ENCODE results near the gene ERCC6L.
"Not testable (repeated sequence)": the region's sequence is repeated elsewhere in the genome, so short reads cannot be mapped to it uniquely, and the experiment has no call there.

ERCC6L gene

DNA sequence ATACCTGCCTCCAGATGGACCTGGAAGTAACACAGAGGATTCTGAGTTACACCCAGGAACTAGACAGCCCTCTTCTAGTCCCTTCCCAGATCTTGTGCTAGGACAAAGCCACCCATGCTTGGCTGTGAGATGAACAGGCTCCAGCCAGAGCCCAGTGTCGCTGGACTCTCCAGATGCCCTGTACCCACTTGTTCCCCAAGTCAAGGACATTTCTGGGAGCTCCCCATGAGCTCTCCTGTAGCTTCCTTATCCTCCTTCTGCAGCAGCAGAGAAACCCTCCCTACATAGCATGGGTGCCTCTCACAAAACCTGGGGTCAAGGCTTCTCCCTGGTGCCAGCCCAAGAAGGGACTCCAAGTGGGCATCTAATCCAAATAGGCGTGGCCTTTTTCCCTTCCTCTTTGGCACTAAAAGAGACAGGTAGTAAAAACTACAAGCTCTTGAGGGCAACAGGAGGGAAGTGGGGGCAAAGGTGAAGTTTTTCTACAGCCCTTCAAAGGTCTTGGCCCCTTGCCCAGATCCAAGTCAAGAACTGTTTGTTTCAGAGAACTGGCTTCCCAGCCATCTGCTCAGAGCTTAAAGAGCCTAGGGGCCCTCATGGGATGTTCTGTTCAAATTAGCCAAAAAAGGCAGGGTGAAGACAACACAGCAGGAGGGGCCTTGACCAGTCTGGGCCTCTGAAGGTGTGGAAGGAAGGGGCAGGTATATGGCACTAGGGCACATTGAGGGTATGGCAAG is 8.5 kb upstream of the ERCC6L start:
- no peak for FAIRE-seq
- no peak for DNase-seq (ENCODE audit: low spot score)

DNA sequence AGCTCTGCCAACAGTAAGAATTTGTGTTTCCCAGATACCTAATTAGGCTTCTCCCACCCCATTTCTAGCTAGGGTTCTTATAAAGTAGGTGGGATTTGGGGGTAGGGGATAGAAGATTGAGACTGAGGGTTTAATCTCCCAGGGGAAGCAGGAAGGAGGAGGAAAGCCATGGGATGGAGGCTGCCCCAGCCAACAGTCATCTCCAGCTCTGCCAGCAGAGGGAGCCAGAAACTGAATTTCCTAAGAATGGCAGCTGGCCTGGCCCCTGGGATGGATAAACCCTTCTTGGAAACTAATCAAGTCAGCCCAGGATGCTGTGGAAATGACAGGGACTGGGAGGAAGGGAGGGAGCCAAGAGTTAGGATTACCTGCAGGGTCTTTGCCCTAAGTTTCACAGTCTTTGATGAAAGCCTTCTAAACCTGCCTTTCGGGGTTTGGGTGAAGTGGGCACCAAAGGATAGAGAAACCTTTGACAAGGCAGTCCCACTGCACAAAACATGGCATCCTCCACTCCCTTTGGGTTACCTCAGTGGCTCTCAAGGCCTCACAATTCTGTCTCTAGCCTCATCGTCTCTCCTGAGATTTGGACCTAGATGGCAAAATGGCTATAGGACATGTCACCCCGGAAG is 6.7 kb upstream of the ERCC6L start:
- DNase-seq (ENCODE audit: low spot score) (peak; percentile 67), FAIRE-seq (no peak)

DNA sequence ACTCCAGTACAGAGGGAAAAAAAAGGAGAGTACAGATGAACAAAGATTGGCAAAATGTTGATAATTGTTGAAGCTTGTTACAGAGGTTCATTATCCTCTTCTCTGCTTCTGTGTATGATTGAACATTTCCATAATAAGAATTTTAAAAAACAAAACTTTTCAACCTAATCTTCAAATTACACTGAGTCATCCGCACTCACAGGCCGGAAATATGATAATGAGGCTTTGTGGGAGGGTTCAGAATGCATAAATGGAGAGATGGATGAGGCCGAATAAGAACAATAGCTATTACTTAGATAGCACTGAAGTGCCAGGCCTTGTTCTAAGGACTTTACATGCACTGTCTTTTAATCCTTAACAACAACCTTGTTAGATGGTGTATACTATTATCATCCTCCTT is 4.6 kb upstream of the ERCC6L start:
- no peak for DNase-seq (ENCODE audit: low spot score)

DNA sequence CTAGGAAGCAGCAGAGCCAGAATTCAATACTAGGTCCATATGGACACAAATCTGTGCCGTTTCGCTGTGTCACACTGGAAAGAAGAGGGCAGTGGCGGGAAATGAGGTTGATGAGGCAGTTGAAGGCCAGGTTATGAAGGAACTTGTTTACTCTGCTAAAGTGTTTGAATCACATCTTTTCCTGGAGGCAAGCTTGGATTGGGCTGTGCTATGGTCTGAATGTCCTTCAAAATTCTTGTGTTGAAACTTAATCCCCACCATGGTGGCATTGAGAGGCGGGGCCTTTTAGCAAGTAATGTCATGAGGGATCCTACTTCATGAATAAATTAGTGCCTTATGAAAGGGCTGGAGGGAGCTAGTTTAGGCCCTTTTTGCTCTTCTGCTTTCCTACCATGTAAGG is 2.1 kb upstream of the ERCC6L start:
- DNase-seq (ENCODE audit: low spot score) (no peak), FAIRE-seq (no peak)

More for the DNA sequence above, 4.6 kb upstream of the ERCC6L start:
- FAIRE-seq, result no peak

DNA sequence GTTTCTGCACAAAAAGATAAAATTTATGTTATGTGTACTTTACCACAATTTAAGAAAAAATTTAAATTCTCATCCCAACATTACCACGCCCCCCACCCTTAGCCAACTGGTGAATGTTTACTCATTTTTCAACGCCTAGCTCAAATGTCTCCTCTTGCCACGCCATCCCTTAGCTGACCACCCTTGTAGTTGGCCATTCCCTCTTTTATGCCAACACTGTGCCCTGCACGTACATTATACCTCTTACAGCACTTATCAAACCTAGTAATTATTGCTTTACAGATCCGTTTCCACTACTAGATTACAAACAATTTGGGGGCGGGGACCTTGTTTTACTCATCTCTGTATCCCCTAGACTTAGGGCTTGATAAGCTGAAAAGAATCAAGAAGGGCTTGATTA is 644 bp downstream of the ERCC6L start:
- DNase-seq (ENCODE audit: low spot score) (no peak), FAIRE-seq (no peak)

DNA sequence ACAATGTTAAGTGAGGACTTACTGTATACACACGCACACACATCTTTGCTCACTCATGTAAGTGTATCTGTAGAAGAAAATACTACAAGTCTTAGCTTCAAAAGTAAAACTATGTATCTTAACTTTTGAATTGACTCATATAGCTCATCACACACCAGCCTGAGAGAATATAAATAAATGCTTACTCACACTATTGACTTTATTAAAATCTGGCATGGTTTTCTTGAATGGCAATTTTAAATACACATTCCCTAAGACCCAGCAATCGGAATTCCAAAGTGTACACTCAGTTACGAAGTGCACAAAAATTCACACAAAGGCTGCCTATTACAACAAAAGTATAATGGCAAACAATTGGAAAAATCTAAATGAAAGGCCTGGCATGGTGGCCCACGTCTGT is 2.0 kb downstream of the ERCC6L start:
- DNase-seq (ENCODE audit: low spot score), result no peak
- no peak for FAIRE-seq

DNA sequence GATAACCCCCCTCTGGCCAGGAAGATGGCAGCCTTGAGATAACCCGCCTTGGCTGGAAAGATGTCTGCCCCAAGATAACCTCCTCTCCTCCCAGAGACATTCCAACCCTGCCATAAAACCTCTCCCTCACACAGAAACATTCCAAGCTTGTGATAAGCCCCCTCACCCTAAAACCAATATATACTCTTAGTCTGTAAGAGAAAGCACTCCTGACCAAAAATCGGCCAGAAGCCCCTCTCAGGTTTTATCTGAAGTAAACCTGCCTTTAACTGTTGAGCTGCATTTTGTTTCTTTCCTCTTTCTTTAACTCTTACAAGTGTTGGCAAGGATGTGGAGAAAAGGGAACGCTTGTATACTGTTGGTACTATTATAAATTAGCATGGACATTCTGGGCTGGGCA is 8.5 kb downstream of the ERCC6L start:
- DNase-seq (ENCODE audit: low spot score), result no peak
- no peak for FAIRE-seq

DNA sequence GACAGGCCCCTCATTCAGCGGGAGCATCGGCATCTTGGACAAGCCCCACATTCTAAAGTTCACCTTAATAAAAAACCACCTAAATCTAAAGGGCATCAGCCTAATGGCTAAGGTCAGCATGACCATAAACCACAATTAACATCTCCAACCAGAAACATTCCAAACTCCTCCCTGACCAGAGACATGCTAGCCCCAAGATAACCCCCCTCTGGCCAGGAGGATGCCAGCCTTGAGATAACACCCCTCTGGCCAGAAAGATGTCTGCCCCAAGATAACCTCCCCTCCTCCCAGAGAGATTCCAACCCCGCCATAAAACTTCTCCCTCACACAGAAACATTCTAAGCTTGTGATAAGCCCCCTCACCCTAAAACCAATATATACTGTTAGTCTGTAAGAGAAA is 18.5 kb downstream of the ERCC6L start:
- not testable (repeated sequence) for DNase-seq (ENCODE audit: low spot score); FAIRE-seq

DNA sequence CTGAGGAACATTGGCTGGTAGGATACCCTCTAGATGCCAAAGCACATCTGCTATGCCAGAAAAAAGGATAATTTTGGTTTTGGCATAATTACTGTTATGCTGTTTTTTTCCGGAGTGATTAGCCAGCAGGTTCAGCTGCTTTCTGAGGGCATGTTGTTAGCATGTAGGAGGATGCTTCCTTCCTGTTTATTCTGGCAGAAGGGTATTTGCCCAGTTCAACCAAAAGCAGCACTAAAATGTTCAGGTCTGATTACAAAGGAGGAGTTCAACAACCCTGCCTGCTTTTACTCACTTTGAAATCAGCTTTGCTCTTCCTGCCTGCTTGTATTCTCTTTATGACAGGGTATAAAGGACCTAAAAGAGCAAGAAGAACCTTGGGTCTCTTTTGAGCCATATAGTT is 21.9 kb downstream of the ERCC6L start:
- no peak for DNase-seq (ENCODE audit: low spot score)
- FAIRE-seq, result no peak

DNA sequence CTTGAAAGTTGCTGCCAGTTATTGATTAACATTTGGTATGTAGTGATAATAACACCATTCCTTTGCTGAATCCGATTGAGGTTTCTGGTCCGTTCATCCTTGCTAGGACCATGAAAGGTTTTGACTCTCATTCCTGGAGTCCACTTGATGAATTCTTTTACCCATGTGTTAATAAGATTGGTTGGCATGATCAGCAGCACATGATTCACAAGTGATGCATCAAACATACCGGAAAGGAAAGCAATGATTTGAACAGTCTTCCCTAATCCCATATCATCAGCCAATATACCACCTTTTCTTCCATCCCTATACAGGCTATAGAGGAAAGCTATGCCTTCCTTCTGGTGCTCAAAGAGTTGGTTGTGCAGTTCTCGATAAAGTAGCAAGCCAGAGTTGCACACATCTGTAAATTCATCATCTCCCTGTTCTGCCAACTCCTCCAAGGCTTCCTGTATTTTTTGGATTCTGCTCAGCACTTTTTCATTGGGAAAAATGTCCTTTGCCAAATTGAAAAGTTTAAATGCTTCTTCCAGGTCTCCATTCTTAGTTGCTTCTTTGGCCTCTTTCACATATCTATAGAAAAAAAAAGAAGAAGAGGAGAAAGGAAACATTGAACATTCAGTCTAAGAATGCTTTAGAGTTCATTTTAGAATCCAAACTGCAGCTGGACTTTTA is 30.6 kb downstream of the ERCC6L start:
- DNase-seq (ENCODE audit: low spot score) (no peak), FAIRE-seq (no peak)

DNA sequence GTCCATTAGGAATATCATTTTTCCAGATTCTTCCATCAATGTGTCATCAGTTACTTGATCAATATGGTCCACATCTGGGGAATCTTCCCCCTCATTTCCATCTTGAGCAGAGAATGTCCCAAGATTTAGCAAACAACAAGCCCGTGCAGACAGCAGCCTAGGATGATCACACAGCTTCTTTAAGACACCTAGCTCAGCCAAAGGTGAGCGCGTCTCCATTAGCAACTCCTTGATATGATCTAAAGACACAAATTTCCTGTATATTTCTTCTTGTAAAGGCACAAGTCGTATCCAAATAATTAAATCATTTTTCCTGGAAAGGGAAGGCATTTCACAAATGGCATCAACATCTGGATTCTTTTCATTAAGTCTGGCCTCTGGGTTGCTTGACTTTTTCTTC is 31.5 kb downstream of the ERCC6L start:
- no peak for FAIRE-seq

DNA sequence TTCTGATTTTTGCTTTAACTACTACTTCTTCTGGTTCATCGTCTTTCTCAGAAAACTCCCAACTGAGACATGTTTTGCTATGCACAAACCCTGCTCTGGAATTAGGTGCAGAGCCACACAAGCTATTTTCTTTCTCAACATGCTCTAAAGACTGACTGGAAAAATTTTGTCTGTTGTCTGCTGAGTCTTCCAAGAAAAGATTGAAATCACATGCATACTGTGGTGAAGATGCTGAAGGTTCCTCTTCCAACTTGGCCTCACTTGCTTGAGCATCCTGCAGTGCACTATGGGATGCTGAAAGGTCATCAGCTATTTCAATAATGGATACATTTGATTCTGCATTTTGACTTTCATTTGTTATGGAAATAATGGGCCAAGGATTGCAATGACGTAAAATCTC is 33.1 kb downstream of the ERCC6L start:
- FAIRE-seq (no peak), DNase-seq (ENCODE audit: low spot score) (no peak)

More for the DNA sequence above, 31.5 kb downstream of the ERCC6L start:
- no peak for DNase-seq (ENCODE audit: low spot score)

DNA sequence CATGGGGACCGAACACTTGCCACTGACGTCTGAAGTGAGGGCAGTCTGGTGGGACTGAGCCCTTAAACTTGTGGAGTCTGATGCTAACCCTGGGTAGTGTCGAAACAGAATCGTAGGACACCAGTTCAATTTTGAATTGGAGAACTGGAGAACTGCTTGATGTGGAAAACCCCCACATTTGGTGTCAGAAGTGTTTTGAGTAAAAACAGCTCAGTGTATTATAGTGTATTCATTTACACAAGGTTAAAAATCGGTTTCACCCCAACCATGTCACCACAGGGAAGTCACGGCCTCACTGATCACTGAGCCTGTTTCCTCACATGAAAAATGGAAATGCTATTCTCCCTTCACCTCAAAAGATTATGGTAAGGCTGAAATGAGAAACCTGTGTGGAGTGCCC is 35.4 kb downstream of the ERCC6L start:
- no peak for FAIRE-seq

DNA sequence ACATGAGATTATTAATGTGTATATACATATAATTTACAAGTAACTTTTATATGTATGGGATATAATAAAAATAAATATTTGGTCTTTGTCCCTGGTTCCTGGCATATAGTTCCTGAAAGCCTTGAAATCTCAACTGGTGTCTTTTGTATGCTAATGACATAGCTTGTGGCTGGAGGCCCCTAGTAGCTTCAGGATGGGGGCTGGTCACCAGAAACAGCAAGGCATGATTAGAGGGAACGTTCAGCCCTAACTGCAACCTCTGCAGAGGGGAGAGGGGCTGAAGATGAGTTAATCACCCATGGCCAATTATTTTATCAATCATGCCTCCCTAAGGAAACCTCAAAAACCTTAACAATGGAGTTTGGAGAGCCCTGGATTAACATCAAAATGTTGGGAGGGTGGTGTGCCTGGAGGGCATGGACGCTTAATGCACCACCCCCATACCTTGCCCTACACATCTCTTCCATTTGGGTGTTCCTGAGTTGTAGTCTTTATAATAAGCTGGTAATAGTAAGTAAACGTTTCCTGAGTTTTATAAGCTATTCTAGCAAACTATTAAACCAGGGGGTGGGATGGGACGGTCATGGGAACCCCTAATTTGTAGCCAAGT is 35.9 kb downstream of the ERCC6L start:
- FAIRE-seq, result no peak
- no peak for DNase-seq (ENCODE audit: low spot score)

More for the DNA sequence above, 35.4 kb downstream of the ERCC6L start:
- no peak for DNase-seq (ENCODE audit: low spot score)

DNA sequence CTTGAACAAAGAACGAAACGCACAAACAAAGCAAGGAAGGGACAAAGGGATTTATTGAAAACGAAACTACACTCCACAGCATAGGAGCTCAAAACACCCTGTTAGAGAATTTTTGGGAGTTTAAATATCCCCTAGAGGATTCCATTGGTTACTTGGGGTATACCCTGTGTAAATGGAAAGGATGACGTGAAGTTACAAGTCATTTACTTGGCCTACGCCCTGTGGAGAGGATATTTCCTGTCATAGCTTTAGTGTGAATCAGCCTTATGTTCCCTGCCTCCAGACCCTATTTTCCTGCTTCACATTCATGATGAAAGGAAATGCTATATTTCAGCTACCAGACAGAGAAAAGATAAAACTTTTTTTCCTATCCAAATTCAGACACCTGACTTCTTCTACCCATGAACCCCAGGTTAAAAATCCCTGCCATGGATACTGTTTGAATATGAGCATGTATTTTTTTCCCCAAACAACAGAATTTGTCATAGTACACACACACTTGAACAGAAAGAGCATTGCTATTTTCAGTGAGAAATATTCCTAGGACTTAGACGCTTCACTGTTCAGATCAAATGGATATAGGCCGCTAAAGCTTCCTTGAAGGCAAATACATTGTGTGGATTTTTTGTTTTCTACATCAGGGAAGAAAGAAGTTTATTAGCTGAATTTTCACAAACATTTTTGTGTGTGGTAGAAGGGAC is 36.8 kb downstream of the ERCC6L start:
- DNase-seq (ENCODE audit: low spot score) (peak; percentile 6), FAIRE-seq (no peak)

DNA sequence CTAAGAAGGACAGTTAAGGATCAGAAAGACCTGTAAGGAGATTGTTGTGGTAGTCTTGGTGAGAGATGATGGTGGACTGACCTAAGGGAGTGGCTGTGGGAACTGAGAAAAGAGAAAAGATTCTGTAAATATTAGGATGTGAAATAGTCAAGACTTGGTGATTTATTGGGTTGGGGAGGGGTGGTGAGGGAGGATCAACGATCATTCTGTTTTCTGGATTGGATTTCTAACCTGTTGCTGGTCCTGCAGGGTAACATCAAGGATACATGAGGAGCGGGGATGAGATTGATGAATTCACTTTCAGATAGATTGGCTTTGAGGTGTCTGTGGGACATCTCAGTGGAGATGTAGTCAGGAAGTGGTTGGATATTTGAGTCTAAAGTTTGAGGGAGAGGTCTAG is 55.9 kb downstream of the ERCC6L start:
- FAIRE-seq, result no peak

DNA sequence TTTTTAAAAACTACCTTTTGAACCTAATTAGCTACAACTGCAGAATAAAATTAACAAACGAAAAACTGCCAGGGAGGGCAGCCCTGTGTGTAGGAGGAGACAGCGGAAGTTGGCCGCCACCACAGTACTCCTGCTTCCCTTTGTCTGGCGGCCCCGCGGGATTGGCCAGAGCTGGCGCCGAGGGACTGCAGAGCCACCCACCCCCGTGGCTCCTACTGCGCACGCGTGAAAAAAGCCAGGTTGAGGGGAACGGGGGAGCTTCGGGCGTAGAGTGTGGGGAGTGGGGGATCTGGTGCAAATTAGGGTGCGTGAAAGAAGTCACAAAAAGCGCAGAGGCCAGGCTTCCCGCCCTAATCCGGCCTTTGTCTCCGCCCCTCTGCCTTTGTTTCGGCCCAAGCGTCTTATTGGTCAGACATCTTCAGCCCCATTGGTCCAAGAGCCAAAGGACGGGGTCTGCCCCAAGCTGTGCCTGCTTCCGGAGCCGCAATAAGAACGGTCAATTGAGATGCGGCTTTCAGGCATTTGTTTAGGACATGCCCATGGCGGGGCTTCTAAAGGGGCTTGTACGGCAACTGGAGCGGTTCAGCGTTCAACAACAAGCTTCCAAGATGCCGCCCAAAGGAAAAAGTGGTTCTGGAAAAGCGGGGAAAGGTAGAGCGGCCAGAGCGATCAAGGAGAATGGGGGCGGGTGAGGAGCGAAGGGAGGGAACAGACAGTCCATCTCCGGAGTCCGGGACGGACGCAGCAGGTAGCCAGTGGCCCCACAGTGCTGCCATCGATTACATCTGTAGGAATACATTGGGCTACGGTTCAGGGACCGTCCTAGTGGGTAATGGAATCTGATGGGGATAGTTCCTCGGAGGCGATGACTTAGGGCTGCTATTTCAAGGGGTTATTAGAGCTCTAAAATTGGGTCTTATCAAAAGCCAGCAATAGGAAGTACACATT is 57.4 kb downstream of the ERCC6L start, which contains the start of gene PIN4:
PIN4 (plus strand) TSS at position 580 of the 948 bp plus-strand sequence; CDS start at position 609, 29 bp downstream.
- DNase-seq (ENCODE audit: low spot score) (peak; percentile 89), FAIRE-seq (no peak)

More for the DNA sequence above, 55.9 kb downstream of the ERCC6L start:
- no peak for DNase-seq (ENCODE audit: low spot score)

DNA sequence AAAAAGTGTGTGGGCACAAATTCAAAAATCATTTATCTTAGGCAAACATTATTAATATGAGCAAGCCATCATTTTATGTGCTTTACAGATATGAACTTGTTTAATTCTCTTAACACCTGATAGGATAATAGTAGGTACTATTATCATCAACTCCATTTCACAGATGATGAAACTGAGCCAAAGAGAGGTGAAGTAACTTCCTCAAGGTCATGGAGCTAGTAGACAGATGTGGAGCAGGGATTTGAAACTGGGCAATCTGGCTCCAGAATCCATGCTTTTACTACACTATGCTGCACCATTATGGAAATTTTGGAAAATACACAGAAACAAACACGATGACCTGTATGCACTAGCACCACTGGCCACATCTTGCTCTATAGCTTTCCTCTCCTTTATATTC is 58.3 kb downstream of the ERCC6L start:
- DNase-seq (ENCODE audit: low spot score) (no peak), FAIRE-seq (no peak)

DNA sequence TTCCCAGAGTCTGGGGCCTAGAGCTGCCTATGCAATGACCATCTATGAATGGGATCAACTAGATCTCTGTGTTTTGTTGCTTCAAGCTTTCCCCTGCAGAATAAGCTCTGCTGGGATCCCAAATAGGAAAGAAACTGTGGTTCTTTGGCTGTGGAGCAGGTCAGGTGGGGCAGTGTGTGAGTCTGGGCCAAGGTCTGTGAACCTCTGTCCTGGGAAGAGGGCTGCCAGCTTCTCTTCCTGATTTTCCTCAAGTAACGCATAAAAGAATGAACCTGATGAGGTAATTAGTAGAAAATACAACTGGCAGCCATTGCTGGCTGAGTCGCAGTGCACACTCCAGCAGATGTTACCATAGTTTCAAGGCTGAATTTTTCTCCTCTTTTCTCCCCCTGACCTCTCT is 61.8 kb downstream of the ERCC6L start:
- FAIRE-seq (no peak), DNase-seq (ENCODE audit: low spot score) (no peak)

DNA sequence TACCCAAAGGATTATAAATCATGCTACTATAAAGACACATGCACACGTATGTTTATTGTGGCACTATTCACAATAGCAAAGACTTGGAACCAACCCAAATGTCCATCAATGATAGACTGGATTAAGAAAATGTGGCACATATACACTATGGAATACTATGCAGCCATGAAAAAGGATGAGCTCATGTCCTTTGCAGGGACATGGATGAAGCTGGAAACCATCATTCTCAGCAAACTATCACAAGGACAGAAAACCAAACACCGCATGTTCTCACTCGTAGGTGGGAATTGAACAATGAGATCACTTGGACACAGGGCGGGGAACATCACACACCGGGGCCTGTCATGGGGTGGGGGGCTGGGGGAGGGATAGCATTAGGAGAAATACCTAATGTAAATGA is 62.5 kb downstream of the ERCC6L start:
- not testable (repeated sequence) for DNase-seq (ENCODE audit: low spot score); FAIRE-seq

Measured in urothelium cell line (cell line).